Osteoblast (primary cell): ENCODE measurements around the gene CREBRF. TPM values are rescaled to one million over a fixed set of nuclear protein-coding genes. Genes with fewer than 3 reads are reported as not detected.

Experiments used
- DNase-seq: peaks from one replicate; pipeline ENCODE4 v3.0.0; 2011; ENCODE audit warnings: low spot score, mixed read lengths; ENCODE audit not compliant: insufficient read length; ENCODE audit errors: missing footprints
- H2AFZ ChIP-seq: 2 replicates; pipeline ENCODE4 v1.6.0; 2011; ENCODE audit warnings: mild to moderate bottlenecking, low read length
- H3K27ac ChIP-seq: 2 replicates; pipeline ENCODE4 v1.5.1; 2011; ENCODE audit warnings: mild to moderate bottlenecking, low read depth, low read length, moderate library complexity
- H3K27me3 ChIP-seq: 2 replicates; pipeline ENCODE4 v1.6.0; 2012; ENCODE audit warnings: mild to moderate bottlenecking, control low read depth, inconsistent platforms, low read length, moderate library complexity; ENCODE audit not compliant: insufficient read depth
- H3K36me3 ChIP-seq: 2 replicates; pipeline ENCODE4 v1.5.1; 2011; ENCODE audit warnings: mild to moderate bottlenecking, low read length, control low read depth, moderate library complexity; ENCODE audit not compliant: insufficient read depth
- H3K4me1 ChIP-seq: 2 replicates; pipeline ENCODE4 v1.5.1; 2011; ENCODE audit warnings: mild to moderate bottlenecking, low read length, control low read depth, moderate library complexity; ENCODE audit not compliant: insufficient read depth
- H3K4me2 ChIP-seq: 2 replicates; pipeline ENCODE4 v1.6.0; 2011; ENCODE audit warnings: mild to moderate bottlenecking, low read length; ENCODE audit not compliant: insufficient read depth
- H3K4me3 ChIP-seq: fragments of 200-600 bp; sonication (generic); 3 replicates; pipeline ENCODE4 v1.5.1; 2012; ENCODE audit warnings: mild to moderate bottlenecking, low read length, inconsistent platforms; ENCODE audit not compliant: insufficient read depth
- H3K79me2 ChIP-seq: 2 replicates; pipeline ENCODE4 v1.6.0; 2012; ENCODE audit warnings: mild to moderate bottlenecking, low read length, control low read depth, inconsistent platforms; ENCODE audit not compliant: insufficient read depth
- H3K9me3 ChIP-seq: 2 replicates; pipeline ENCODE4 v1.5.1; 2011; ENCODE audit warnings: low read depth, low read length, control low read depth
- H4K20me1 ChIP-seq: 2 replicates; pipeline ENCODE4 v1.6.0; 2012; ENCODE audit warnings: mild to moderate bottlenecking, low read length, control low read depth; ENCODE audit not compliant: insufficient read depth
- total RNA-seq: library from RNA; depleted of rRNA; stranded (reverse); fragments of >200 nt; gene quantifications from 2 replicates; pipeline ENCODE4 v1.2.3, GENCODE V29; 2012
- TF ChIP-seq, protein P1 (sequence below): IDR thresholded peaks from 2 replicates; pipeline ENCODE4 v1.5.1; 2011; ENCODE audit warnings: mild to moderate bottlenecking, low read depth, low read length, moderate library complexity; ENCODE audit errors: extremely low read depth

The CREBRF gene
- total RNA-seq, 1 donor: 35.8 TPM

- Histone ChIP-seq H3K27me3 (no peaks in the 10 kb centered on the region), H3K9me3 (no peaks in the 10 kb centered on the region), H3K79me2 (peaks cover 90% of the 10 kb centered on the region), H2AFZ (no peak overlapping the region), H4K20me1 (peaks cover 6% of the 10 kb centered on the region), H3K36me3 (peaks cover 16% of the 10 kb centered on the region), H3K4me1 (peaks cover 13% of the 10 kb centered on the region), H3K27ac (peak overlapping the region; percentile 24), H3K4me2 (no peak overlapping the region), H3K4me3 (no peak overlapping the region)
- TF ChIP-seq, protein P1, sequence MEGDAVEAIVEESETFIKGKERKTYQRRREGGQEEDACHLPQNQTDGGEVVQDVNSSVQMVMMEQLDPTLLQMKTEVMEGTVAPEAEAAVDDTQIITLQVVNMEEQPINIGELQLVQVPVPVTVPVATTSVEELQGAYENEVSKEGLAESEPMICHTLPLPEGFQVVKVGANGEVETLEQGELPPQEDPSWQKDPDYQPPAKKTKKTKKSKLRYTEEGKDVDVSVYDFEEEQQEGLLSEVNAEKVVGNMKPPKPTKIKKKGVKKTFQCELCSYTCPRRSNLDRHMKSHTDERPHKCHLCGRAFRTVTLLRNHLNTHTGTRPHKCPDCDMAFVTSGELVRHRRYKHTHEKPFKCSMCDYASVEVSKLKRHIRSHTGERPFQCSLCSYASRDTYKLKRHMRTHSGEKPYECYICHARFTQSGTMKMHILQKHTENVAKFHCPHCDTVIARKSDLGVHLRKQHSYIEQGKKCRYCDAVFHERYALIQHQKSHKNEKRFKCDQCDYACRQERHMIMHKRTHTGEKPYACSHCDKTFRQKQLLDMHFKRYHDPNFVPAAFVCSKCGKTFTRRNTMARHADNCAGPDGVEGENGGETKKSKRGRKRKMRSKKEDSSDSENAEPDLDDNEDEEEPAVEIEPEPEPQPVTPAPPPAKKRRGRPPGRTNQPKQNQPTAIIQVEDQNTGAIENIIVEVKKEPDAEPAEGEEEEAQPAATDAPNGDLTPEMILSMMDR: no peak
- peak; percentile 10 for DNase-seq
Observed at GRCh38 chr5:173020643-173021042, 35.5 kb upstream of the CREBRF start.

DNA sequence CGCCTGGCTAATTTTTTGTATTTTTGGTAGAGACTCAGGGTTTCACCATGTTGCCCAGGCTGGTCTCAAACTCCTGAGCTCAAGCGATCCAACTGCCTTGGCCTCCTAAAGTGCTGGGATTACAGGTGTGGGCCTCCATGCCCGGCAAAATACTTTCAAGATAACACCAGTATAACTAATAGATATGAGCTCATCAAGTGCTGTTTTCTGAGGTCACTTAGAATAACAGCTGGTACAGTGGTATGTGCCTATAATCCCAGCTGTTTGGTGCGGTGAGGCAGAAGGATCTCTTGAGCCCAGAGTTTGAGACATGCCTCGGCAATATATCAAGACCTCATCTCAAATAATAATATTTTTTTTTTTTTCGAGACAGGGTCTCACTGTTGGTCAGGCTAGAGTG lies 30.5 kb upstream of the CREBRF start:
- Histone ChIP-seq H4K20me1 (peaks cover 11% of the 10 kb centered on the region), H3K27me3 (no peaks in the 10 kb centered on the region), H3K79me2 (peaks cover 82% of the 10 kb centered on the region), H2AFZ (no peak overlapping the region), H3K4me2 (no peak overlapping the region), H3K4me3 (no peak overlapping the region), H3K27ac (no peak overlapping the region), H3K9me3 (no peaks in the 10 kb centered on the region), H3K4me1 (peaks cover 9% of the 10 kb centered on the region), H3K36me3 (peaks cover 20% of the 10 kb centered on the region)
- no peak for DNase-seq
- TF ChIP-seq, protein P1: no peak

DNA sequence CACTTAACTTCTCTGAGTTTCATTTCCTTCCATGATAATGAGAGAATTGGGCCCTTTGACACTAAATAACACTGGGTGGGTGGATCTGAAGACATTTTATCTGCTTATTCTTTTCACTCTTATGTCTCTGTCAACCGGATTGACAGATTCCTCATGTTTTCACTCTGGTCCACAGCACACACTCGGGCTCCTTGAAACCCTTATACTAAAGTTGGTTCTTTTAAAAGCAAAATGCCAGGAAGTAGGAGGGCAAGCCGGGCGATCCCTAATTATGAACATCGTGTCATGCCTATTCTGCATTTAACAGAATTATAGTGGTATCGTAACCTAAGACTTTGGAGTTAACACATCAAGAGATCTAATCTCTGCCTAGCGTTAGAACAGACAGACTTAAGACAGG lies 28.2 kb upstream of the CREBRF start:
- peaks cover 9% of the 10 kb centered on the region for H3K4me1 ChIP-seq
- DNase-seq: no peak
- no peak overlapping the region for H3K27ac ChIP-seq
- H3K36me3 ChIP-seq: peaks cover 7% of the 10 kb centered on the region
- no peaks in the 10 kb centered on the region for H3K9me3 ChIP-seq
- H3K4me3 ChIP-seq: no peak overlapping the region
- H3K79me2 ChIP-seq: peaks cover 74% of the 10 kb centered on the region
- H3K4me2 ChIP-seq: no peak overlapping the region
- TF ChIP-seq, protein P1: no peak
- no peak overlapping the region for H2AFZ ChIP-seq
- peaks cover 11% of the 10 kb centered on the region for H4K20me1 ChIP-seq
- H3K27me3 ChIP-seq: no peaks in the 10 kb centered on the region

DNA sequence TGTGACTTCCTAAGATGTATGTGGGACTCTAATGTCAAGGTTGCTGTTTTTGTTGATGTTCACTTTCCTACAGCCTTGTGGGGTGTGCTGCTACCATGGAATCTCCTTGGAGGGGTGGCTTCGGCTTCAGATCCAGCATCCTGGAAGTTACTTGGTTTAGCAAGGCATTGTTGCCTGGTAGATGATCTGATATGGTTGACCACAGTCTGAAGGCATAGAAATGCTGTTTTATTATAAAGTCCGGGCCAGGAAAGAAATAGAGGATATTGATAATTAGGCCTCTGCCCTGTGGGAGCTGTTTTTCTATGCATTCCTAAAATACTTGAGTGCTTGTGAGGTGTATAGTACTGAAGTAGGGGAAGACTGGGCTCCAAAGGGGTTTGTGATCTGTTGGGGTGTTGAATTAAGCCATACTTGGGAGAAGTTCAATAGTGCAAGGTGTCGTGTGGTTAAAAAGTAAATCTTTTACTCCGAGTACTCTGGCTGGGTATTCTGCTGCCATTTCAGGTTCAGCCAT lies 27.3 kb upstream of the CREBRF start:
- Histone ChIP-seq H3K9me3 (no peaks in the 10 kb centered on the region), H3K4me3 (no peak overlapping the region), H3K4me2 (peak overlapping the region; percentile 1), H3K27ac (peak overlapping the region; percentile 4), H3K4me1 (peaks cover 9% of the 10 kb centered on the region), H3K27me3 (no peaks in the 10 kb centered on the region), H3K36me3 (peaks cover 5% of the 10 kb centered on the region), H4K20me1 (peaks cover 15% of the 10 kb centered on the region), H3K79me2 (peaks cover 75% of the 10 kb centered on the region), H2AFZ (no peak overlapping the region)
- DNase-seq: no peak
- TF ChIP-seq, protein P1: no peak
